Midbrain (tissue), 1 donor: ENCODE measurements around the gene SCAP.

ENCODE experiments used
- DNase-seq: peaks from one replicate; lab custom pipeline; 2025; lab: John Stamatoyannopoulos, UW

The SCAP gene

DNA sequence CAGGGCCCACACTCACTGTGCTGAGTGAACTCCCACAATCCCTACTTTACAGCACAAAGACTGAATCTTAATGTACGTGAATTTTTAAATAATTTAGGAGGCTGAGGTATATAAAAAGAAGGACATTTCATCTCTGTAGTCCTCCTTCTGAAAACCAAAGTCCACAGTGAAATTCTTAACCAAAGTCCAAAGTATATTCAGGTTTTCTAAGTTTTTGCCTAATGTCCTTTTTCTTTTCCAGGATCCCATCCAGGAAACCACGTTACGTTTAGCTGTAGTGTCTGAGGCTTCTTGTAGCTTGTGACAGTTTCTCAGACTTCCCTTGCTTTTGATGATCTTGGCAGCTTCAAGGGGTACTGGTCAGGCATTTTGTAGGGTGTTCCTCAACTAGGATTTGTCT lies 44.5 kb downstream of the SCAP start:
- DNase-seq: no peak

DNA sequence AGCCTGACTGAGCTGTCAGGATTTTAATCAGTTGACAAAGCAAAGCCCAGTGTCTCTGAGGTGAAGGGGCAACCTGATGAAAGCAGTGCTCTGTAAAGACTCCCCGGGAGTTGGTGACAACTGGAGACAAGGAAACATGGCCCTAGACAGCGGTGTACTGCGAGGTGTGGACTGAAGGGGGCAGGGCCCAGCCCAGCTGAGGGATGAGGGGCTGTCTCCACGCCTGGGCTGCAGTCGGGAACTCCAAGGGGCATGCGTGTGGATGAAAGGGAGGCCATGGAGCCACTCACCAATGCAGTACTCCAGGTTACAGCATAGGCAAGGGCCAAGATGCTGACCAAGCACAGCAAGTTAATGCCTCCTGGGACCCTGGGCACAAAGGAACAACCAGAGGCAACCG lies 45.1 kb downstream of the SCAP start:
- no peak for DNase-seq

DNA sequence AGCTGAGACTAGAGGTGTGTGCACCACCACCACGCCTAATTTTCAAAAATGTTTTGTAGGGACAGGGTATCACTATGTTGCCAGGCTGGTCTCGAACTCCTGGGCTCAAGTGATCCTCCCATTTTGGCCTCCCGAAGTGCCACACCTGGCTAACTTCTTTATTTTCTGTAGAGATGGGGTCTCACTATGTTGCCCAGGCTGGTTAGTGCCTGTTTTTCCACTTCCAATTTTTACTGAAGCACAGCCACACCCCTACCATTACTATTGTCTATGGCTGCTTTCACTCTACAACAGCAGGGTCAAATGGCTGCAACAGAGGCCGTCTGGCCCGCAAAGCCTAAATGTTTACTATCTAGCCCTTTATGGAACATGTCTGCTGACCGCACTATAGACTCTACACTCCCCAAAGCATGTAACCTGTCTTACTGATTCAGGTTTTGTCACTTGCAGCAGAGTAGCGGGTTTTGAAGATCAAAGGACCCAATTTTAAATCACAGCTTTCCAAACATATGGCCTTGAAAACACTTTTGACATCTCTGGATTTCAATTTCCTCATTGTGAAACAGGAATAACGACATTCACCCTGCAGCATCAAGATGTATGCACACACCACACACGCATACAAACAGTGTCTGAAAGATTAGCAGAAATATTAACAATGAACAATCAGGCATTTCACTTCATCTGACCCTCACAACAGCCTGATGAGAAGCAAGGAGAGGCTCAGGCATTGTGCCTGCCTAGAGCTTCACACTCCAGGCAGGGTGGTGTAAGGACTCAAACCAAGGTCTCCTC lies 46.1 kb downstream of the SCAP start:
- DNase-seq: no peak

DNA sequence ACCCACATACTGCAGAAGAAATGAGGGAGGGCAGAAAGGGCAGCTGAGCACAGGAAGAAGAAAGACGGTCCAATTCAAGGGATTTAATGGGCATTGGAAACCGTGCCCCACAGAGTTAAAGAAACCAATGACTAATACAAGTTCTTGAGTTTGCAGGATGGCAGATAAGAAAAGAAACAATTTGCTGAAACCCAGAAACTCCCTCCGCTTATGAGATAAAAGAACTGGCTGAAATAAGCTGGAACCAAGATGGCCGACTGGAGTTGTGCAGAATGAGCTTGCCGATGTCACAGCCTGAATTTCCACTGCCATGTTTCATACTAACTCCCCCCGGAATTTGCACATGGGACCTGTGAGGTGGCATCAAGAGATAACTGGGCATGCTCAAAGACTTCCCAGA lies 47.1 kb downstream of the SCAP start:
- no peak for DNase-seq

DNA sequence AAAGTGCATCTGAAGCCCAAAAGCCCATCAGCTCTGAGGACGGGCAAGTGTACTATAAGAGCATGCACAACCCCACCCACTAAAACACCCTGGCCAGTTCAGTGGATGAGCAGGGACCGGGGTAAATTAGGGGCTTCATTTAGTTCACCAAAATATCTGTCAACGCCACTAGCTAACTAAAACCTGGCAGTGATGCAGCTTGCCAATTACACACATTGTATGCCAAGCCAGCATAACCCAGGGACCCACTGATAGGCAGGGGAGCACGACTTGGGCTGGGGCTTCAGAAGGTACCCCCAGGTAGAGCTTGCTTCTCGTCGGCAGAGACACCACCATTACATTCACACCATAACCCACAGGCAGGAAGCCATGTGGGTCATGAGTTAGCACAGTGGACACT lies 47.9 kb downstream of the SCAP start:
- no peak for DNase-seq

DNA sequence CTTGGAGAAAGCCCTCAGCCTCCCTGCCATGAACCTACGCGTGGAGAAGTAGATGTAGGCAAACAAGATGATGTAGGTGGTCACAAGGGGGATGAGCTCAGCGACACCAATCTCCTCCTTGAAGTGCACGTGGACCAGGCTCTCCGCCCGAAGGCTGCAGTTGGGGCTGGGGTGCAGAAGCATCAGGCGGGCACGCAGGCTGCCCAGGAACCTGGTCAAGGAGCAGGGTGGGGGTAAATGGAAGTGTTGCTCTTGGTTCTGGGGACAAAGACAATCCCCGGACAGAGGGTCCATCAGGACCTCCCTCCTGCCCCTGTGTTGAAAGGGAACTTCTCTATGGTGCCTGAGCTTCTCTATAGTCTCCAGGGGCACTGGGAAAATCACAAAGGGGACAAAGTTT lies 49.8 kb downstream of the SCAP start:
- no peak for DNase-seq

DNA sequence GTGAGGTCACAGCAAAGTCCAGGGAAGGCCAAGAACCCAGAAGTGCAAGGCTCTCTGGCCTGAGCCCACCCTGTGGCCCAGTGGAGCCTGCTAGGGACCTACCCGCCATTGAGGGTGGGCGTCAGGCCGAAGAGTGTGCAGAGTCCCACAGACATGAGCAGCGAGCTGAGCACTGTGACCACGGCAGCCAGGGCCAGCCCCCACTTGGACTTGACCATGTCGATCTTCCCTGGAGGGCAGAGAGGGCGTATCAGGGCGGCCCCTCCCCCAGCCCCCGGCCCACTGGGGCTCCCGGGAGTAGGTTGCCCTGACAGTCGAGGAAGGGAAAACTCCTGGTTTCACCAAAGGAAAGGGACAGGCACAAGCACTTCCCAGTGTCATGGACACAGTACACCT lies 50.4 kb downstream of the SCAP start:
- DNase-seq: no peak

DNA sequence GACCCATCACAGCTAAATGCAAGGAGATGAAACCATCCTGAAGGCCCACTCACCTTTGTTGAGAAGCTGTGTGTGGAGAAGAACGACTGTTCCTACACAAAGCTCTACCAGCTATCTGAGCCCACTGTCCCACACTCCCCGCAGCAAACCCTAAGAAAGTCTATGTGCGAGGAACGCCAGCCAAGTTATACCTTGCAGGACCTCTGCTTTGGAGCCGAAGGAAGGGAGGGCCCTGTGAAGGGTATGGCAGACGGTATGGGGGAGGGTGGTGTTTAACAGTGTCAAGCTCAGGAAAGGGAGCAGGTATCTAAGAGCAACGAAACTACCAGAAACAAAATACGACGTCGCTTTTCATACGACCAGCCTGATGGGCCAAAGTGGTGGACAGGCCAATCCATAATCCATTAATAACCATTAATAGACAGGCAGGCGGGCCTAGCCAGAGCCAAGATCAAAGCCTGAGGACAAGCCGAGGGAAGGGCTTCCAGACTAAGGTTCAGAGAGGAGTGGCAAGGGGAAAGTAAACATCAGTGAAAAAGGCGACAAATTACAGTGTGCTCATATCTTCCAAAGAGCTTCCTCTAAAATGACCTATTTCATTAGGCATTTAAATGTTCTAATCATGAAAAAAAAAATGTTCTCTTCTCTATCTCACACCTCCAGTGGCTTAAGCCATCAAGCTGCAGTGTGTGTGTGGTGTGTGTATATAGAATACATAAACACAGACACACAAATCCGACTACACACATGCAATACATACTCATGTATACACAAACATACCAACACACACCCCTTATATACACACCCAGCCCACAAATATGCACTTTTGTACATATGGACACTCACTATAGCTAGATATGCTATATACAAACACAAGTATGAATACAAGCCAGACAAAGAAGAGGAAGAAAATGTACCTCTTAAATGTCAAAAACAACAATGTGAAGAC lies 51.0 kb downstream of the SCAP start:
- no peak for DNase-seq

DNA sequence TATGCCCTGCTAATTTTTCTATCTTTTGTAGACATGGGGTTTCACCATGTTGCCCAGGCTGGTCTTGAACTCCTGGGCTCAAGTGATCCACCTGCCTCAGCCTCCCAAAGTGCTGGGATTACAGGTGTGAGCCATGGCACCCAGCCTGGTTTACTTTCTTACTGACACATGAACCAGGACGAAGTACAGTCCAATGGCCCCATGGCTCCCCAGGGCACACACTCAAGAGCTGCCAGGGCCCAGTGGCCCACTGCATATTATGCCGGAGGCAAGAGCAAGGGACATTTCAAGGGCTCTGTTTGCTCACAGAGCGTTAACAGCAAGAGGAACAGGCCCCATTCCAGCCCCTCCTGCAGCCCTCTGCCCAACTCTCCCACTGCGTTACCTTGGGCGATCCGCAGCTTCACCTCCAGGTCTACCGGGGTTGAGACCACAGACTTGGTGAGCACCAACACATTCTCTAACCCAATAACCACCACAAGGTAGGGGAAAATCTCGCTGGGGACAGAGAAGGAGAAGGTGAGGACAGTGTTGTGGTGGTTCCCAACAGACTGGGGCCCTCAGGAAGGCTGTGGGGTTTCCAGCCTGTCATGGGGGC lies 52.1 kb downstream of the SCAP start:
- DNase-seq: no peak

DNA sequence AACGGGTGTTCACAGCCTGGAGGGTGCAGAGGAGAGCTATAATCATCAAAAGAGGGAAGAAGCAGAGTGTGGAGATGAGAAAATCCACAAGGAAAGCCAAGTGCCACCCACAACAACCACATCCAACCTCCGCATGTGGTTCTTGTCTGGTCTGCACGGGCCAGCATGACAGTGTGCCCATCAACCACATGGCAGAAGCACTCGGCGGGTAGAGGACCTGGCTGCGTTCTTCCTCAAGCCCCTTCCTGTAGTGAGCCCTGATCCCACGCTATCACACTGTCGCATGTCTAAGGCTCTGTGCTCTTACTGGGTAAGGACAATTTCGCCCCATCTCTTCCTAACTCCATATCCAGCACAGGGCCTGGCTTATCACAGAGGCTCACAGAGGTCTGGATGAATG lies 53.0 kb downstream of the SCAP start:
- DNase-seq: no peak

DNA sequence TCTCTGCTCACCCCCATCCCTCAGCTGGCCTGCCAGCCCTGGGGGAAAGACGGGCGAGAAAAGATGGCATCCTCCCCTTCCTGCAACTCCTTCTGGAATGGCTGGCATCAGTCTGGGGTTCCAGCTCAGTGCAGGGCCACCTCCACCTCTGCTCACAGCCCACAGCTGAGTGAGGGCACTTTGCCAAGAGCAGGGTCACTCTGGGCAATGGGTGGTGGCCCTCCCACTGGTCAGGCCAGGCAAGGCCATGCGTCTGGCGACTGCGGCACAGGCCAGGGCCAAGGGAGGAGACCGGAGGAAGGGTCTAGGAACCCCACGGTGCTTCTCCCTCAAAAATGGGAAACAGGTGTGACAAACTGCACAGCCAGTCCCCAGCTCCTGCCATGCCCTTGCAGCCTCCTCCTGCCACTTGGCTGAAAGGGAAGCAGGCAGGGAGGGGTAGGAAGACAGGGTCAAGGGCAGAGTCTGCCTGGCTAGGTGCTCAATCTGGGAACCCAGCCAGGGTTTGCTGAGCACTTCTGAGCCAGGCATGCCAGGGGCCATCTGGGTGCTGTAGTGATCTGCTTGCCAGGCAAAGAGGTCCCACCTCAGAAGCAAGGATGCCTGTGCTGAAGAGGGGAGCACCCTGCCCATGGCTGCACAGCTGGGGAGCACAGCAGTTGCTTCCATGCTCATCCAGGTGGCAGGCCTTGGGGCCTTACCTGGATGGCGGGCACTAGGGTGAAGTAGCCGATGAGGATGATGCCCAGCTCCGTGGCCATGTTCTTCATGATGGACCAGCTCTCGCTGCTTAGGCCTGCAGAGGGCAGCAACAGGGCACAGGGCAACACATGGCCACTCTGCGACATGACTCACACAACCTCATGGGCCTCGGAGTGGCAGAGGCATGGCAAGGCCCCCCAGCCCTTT lies 53.7 kb downstream of the SCAP start:
- no peak for DNase-seq

DNA sequence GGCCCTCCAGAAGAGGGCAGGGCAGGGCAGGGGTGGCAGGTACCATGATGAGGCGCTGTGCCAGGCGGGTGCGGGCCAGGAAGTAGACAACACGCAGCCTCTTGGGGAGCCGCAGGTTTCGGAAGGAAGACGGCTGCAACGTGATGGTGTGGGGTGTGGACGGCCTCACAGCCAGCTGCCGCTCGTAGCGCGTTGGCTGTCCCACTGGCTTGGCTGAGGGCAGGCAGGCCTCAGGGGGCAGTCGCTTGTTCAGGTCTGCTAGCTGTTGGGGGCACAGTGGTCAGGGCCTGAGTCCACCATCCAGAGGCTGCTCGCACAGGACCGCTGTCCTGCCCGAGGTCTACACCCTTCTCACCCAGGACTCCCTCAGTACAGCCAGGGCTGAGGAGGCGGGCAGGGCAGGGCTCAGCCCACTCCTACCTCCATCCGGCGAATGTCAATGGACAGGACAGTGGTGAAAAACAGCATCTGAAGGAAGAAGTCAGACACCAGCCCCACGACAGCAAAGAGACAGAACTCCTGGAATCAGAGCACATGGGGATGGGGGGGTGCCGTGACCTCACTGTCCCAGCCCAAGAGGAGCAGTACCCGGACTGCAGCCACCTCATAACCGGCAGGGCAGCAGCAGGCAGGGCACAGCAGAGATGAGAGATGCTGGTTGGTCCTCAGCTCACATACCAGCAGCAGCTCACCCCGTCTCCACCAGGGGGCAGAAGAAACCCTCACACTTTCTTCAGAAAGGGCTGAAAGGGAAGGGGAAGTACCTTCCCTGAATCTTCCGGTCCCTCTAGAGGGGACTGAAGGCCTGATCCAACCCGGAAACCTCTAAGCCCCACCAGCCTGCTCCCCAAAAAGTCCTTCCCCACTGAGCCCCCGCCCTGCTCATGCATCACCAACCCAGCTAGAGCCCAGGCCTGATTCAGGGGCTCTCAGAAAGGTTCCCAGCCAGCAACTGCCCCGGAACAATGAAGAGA lies 54.9 kb downstream of the SCAP start:
- peak; percentile 85 for DNase-seq

DNA sequence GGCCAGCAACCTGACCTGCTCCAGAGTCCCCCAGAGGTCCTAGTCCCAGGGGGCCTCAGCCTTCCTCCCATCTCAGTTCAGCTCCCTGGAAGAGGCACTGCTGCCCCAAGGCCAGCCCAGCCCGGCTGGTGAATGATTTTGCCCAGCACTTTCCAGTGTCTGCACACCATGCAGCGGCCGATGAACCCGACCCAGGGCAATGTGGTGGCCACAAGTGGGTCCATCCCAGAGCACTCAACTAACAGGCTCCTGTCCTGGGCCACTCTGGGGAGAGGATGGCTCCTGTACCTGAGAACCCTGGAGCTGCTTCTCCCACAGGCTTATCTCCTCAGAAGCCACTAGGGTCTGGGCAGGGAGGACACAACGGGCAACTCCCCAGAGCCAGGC lies 55.7 kb downstream of the SCAP start:
- no peak for DNase-seq

DNA sequence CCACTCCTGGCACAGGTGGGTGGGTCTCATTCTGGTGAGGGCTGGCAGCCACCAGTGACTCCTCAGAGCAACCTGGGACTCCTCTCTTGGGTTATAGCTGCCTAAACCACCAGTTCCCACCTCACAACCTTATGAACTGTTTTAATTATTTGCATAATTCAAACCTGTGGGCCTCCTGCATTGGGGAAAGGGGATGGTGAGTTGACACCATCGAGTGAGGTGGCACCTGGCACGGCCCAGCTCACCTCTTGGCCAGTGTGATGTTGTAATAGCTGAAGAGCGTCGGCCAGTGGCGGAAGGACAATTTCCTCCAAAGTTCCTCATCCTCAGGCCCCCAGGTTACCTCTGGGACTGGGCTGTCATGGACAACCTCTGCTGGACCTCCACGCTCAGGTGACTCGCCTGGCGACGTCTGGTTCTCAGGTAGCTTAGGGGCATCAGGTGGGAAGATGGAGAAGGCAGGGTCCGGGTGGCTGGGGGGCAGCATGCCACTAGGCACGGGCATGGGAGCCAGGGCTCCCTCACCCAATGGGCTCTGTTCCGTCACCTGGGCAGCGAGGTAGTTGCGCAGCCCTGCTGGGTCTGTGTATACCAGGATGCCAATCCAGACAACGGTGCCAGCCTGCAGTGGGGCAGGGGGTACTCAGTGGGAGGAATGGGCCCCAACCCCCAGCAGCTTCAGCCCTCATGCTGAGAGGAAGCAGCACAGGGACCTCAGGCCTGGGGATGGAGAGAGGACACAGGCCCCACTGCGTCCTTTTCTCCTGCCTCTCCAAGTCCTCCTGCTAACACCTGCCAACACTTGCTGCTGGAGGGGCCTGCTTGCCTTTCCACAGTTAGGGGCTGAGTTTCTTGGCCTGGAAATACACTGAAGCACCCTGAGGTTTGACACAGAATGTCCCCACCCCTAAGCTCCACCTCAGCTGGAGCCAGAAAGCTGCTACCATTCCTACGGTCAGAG lies 56.4 kb downstream of the SCAP start:
- no peak for DNase-seq

DNA sequence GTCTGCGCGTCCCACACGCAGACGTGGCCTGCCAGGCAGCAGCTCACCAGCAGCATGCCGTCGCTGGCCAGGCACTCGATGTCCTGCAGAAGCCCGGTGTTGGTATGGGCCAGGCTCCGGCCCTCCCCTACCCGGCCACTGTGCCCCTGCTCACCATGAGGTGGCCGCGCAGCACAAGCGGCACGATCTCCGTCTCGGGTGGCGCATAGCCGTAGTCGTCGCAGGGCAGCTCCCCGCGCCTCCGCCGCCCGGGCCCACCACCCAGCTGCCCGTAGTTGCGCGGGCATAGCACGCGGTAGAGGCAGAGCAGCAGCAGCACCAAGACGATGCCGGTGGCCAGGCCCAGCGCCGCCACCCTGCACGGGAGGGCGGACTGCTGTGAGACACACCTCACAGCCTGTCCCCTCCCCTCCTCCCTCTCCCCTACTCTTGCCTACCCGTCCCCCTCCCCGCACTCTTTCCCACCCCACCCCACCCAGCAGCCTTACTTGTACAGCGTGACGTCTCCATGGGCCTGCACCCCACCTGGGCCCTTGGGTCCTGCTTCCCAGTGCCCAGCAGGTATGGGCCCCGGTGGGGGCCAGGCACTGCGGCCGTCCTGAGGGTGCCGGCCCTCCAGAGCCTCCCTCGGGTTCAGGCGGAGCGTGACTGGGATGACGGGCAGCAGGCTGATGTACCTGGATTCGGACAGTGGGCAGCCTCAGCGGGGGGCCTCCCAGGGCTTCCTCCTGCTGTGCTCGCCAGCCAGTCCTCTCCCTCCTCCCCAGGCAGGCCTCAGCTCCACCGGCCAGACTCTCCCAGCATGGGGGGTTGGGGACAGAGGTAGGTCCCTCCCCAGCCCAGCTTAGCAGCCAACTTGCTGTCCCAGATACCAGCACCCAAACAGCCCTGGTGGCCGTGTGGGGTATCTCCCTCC lies 57.3 kb downstream of the SCAP start:
- no peak for DNase-seq

DNA sequence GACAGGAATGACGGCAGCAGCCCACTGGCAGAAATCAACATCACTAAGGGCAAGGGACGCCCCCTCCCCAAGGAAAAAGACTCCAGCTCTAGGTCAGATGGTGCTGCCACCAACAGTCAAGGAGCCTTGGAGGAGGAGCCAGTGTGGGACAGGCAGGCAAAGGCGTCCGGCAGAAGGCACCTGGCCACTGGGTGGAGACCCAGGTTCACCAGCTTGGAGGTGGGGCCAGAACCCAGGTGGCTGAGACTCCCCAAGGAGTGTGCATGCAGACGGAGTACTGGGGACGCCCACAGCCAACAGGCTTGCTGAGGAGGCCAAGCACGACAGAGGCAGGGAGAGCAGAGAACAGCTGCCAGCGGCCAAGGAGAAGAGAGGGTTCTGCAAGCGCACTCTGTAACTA lies 59.7 kb downstream of the SCAP start:
- DNase-seq: no peak

DNA sequence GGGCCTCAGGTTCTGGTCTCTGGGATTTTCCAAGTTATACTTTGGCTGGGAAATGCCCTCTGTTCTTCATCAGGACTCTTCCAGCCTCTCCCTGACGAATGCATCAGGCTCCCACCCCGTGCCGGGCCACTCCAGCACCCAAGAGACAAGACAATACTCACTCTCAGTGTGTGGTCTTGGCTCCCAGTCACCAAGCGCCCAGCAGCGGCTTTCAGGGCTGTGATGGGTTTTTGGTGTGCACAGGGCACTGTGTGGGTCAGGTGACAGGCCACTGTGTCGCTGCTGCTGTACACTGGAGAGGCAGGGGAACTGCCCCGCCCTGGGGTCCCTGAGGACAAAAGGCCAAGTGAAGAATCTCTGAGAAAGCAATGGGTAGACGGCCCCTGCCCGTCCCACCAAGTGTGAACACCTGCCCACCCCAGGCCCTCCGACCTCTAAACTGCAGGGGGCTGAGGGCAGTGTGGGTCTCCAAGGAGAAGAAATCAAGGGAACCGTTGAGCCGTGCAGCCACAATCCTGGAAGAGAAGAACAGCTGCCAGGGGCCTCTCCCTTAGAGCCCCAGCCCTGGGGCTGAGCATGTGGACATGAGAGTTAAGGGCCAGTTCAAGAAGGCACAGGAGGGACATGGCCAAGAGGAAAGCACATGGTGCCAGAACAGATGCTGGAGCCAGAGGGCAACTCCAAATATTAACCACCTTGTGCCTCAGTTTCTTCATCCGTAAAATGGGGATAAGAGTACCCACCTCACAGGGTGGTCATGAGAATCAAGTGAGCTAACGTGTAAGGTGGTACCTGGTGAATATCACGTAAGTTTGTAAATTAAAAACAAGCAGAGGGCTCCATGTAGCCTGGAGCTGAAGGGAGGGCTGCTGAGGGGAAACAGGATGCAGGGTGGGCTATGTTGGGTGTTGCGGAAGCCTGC lies 60.8 kb downstream of the SCAP start:
- peak; percentile 19 for DNase-seq
